Activated naive CD8-positive, alpha-beta T cell treated with anti-CD3 and anti-CD28 coated beads, Interleukin-2, amount 50 U/mL, for 16 hours (primary cell): ENCODE data around the gene NCOA5.
A peak's percentile ranks its signal among the peaks of the same experiment; 100 is the strongest.
"Not testable (repeated sequence)": the region's sequence is repeated elsewhere in the genome, so short reads cannot be mapped to it uniquely, and the experiment has no call there.

Experiments
- DNase-seq: peaks from one replicate; pipeline ENCODE4 v3.0.0-alpha.2; 2020; ENCODE audit warnings: low read depth, low spot score

NCOA5 gene

DNA sequence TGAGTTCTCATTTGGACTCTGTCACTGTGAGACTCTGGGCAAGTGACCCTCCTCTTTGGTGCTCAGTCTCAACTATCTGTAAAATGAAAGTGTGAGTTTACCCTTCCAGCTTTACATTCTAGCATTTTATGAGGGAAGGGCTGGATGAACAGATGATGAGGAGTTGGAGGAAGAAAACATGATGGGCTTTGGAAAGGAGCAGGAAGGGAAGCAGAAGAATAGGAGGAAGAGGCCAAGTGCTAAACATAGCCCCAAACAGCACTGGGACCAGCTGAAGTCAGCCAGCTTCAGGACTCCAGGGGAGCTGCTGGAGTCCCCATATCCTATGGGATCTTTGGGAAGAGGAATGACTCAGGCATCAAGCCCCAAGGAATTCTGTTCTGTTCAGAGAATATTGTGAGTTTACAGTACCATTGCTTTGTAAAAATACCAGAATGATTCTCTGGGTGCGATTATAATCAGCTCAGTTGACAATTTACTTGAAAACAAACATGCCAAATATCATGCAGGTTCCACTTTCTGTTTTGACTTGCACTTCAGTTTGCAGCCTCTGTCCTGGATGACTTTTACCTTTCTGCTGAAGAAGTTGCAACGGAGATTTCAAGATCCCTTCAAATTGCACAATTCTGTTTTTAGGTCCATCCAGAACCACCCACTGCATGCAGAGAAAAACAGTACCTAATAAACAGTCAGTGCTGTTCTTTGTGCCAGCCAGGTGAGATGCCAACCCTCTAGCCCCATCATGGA is 31.6 kb upstream of the NCOA5 start:
- no peak for DNase-seq

DNA sequence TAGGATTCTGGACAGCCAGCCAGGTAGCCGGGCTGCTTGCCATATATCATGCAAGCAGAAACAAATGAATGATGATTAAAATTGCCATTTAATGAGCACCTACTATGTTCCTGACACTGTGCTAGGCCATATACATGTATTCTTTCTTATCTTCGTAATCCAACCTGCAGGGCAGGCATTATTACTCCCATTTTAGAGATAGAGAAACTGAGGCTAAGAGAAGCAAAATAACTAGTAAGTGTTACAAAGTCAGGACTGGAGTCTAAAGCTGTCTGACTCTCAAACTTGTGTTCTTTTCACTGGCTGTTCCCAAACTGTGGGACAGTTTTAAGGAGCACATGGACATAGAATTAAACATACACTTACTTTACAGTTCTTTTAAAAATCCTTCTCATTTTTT is 30.4 kb upstream of the NCOA5 start:
- no peak for DNase-seq

DNA sequence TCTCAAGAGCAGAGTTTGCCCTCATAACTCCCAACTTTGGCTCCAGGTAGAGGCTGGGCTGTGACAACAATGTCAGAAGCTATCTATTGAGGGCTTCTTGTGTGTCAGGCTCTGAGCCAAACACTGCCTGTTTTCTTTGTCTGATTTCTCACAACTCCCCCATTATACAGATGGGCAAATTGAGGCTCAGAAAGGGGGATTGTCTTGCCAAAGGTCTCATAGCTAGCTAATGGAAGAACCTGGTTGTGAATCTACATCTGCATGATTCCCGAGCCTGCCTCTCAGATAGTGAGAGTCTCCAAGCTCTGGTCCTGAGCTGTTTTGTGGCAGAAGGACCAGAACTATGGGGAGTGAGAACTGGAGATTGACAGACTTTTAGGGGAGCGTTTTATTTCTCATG is 29.8 kb upstream of the NCOA5 start:
- DNase-seq = no peak

DNA sequence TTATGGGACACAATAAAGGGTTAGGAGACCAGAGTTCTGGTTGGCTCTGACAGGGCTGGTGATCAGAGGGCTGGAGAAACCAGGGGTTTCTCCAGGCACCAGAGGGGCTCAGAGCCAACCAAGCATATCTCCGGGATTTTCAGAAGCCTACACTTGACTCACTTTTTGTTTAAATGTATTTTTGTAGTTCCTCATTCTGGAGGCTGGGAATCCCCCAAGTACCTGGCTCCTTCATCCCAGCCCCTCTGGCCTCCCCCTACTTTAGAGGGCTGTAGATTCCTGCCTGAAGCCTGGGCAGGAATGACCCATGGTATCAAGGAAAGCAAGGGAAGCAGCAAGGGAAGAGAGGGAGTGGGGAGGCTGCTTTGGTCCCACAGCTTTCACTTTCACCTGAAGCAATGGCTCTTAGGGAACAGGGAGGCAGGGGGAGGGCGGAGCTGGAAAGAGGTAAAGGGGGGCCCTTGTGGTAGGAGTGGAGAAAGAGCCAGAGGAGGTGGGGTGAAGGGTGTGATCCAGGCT is 29.3 kb upstream of the NCOA5 start:
- DNase-seq = no peak

DNA sequence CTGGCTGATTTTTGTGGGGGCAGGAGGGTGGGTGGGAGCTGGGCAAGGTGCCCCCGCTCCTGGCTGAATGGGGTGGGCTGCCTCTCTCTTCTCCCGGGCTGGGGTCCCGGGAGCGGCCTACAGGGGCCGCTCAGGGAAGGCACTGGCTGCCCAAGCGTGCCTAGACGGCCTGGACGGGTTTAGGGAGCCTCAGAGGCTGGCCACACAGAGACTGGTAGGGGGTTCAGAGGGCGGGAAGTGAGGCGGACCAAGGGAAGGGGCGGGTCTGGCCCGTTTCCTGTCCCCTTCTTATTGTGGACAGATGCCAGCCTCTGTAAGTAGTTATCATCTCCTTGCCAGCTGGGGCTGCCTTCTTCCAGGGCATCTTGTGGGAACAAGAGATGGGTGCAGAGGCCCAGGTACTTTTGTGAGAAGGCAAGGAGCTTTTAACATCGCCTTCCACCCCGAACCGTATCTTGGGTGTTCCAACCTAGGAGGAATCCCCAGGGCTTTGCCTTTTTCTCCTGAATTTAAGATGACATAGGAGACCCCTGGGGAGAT is 28.8 kb upstream of the NCOA5 start:
- DNase-seq = no peak

DNA sequence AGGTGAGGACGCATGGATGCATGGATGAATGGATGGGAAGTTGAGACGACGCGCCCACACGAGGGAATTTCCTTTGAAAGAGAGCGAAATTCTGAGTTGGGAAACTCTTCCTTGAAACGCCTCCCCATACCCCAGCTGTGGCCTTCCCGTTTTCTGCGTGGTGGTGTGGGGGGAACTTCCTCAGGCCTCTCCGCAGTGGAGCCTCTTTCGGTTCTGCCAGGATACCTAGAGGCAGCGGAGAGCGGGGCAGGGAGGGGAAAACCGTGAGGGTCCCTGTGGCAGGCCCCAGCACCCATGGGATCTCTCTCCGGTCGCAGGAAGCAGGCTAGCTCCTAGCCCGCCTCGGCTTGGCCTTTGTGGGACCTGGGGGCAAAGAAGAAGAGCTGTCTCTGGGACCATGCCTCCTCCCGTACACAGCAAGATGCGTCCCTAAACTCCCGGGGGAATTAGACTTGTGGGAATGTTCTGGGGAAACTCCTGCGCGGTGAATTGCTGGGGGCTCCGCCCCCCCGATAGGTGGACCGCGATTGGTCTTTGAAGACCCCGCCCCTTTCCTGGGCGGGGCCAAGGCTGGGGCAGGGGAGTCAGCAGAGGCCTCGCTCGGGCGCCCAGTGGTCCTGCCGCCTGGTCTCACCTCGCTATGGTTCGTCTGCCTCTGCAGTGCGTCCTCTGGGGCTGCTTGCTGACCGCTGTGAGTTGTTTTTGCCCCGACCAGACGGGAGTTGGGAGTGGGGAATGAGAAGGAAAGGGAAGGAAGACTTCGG is 28.1 kb upstream of the NCOA5 start, which contains the start of gene CD40:
Gene CD40 (plus strand): TSS at position 611 of the 764 bp plus-strand sequence. CDS start 30 bp downstream, at position 641.
- peak; percentile 34 for DNase-seq

DNA sequence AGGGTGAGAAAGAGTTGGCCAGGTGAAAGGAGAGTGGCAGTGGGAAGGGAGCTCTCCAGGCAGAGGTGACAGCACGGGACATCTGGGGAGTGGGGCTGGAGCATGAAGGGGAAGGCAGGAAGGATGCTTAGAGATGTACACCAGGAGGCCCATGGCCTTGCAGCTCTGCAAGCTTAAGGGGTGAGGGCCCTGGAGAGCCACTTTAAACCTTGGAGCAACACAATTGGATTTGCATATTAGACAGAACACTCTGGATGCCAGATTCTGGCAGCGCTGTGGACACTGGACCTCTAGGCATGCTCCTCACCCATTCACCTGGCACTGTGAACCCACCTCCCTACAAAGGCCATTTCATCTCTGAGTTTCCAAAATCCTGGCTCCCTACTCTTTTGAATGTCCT is 24.7 kb upstream of the NCOA5 start:
- no peak for DNase-seq

DNA sequence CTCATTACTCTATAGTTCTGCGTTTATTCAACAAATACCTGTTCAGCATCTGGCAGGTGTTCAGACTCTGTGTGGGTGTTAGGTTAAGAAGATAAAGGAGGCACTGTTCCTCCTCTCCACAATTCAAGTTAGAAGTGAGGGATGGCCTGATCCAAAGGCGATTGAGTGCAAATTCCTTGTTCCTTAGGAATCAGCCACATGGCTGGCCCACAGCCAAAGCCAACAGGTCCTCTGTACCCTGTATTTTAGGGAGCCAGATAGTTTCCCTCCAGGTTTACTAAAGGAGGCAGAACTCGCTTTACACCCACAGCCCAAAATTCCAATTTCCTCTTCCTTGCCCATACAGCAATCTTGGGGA is 23.3 kb upstream of the NCOA5 start:
- DNase-seq = no peak

DNA sequence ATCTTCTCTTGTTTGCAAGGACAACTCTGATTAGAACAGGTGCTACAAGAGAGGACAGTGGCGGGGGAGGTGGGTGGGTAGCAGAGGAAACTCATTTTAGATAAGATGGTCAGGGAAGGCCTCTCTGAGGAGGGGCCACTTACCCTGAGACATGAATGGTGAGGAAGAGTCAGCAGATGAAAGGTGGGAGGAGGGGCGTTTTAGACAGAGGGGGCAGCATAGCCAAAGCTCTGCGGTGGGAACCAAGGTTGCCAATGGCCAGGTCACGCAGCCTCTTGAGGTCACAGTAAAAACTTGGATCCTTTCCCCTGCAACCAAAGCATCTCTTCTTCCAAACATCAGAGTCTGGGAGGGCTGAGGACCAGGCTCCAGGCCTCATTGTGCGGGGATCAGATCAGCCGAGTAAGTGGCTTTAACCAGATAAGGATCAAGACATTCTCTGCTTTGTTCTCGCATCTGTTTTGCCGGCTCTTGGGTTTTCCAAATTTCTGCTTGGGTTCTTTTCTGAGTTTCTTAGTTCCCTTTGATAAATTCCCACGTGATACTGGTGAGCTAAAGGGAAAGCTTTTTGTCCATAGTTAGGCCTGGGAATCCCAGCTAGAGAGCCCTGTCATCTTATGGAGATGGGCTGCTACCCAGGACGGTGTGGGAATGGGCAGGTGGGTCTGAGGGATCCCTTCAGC is 22.8 kb upstream of the NCOA5 start:
- no peak for DNase-seq

DNA sequence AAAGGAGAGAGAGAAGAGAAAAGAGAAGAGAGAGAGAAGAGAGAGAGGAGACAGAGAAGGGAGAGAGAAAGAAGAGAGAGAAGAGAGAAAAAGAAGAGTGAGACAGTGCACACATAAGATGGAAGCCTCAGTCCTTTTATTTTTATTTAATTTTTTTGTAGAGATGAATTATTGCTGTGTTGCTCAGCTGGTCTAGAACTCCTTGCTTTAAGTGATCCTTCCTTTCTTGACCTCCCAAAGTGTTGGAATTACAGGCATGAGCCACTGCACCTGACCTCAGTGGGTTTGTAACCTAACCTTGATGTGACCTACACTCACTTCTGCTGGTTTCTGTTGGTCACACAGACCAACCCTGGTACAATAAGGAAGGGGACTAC is 22.1 kb upstream of the NCOA5 start:
- no peak for DNase-seq

DNA sequence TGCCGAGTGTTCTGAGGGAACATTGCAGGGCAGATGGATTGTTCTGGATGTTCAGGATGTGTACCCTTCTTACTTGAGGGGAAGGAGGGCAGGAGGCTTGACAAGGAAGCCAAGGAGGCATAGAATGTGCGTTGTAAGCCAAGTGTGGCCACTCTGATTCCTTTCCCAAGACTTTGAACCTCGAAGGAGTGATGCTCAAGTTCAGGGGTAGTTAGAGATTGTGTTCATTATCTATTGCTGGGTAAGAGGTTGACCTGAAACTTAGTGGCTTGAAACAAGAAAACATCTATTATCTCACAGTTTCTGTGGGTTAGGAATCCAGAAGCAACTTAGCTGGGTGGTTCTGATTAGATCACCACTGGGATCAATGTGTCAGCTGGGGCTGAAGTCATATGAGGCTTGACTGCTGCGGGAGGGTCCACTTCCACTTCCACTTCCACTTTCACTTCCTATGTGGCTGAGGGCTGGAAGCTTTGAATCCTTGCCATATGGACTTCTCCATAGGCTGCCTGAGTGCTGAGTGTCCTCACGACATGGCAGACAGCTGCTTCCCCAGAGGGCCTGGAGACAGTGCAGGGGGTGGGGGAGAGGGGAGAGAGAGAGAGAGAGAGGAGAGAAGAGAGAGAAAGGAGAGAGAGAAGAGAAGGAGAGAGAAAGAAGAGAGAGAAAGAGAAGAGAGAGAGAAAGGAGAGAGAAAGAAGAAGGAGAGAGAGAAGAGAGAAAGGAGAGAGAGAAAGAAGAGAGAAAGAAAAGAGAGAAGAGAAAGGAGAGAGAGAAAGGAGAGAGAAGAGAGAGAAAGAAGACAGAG is 21.5 kb upstream of the NCOA5 start:
- DNase-seq = no peak

DNA sequence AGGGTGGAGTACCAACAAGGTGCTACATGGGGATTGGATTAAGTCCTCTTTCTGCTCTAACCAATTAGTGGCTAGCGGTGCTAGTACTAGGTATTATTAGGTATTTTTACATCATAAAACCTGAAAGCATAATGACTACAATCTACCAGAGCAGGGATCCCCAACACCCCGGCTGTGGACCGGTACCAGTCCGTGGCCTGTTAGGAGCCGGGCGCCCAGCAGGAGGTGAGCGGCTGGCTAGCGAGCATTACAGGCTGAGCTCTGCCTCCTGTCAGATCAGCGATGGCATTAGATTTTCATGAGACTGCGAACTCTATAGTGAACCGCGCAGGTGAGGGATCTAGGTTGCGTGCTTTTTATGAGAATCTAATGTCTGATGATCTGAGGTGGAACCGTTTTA is 19.2 kb upstream of the NCOA5 start:
- DNase-seq = no peak

DNA sequence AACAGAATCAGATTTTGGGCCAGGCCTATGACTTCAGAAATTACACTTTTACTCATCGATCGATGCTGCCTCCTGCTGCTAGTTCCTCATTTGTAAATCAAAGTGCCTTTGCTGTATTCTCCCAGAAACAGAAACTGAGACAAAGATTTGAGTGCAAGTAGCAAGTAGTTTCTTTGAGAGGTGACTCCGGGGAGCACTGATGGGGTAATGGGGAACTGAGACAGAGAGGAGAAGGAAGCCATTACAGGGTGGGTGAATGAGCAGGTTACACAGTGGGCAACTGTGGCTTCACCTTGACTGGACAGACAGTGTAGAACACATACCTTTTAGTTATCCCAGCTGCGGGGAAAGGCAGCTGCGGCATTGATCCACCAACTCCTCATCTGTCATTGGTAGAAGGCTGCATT is 18.7 kb upstream of the NCOA5 start:
- no peak for DNase-seq

DNA sequence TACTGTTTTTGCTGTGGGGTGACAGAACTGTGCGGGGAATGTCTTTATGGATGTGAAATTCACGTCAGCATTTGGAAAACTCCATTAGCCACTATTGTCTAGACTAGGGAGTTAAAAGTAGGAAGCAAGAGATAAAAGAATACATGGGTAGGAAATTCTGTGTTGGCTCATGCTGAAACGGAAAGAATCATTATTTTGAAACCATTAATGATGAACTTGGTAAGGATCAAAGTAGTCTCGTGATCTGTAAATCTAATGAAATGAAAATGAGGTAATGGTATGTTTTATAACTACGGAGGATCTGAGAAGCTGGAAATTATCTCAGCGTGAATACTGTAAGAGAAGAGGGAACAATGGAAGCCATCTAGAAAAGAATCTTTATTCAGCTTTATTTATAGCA is 17.3 kb upstream of the NCOA5 start:
- DNase-seq = no peak

DNA sequence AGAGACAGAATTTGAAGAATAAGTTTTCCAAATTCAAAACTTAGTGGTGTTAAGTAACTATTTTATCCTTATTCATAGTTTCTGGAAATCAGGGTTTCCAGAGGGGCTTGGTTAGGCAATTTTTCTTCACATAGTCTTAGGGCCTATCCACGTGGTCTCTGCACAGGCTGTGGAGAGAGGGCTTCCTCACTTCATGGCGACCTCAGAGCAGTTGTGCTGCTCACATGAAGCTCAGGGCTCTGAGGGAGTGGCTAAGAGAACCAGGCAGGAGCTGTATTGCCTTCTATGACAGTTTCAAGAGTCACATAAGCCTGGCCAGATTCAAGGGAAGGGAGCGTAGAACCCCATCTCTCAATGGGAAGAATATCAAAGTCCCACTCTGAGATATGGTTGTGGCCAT is 14.5 kb upstream of the NCOA5 start:
- no peak for DNase-seq

DNA sequence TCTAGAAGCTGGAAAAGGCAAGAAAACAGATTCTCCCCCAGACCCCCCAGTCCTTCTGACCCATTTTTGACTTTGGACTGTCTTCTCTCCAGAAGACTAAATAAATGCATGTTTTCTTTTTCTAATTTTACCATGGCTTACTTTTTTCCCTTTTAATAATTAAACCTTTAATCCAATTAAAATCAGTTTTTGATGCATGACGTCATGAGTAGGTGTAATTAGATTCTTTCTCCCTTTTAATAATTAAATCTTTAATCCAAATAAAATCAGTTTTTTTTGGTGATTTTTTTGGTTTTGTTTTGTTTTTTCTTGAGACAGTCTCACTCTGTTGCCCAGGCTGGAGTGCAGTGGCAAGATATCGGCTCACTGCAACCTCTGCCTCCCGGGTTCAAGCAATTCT is 13.2 kb upstream of the NCOA5 start:
- DNase-seq = no peak

DNA sequence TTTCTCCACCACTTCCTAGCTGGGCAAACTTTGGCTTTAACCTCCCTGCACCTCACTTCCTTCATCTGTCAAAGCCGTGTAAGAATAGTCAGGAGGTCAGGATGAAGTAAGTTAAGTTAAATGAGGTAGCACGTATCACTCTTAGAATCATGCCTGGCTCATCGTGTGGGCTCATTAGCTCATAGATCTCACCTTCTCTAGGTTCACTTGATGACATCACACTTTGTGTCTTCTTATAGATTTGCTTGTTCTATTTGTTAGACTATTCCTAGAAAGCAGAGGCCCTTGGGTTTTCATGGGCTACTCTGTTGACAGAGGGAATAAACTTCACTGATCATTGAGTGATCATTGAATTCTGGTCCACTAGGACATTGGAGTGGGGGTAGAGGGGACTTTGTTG is 12.2 kb upstream of the NCOA5 start:
- no peak for DNase-seq

DNA sequence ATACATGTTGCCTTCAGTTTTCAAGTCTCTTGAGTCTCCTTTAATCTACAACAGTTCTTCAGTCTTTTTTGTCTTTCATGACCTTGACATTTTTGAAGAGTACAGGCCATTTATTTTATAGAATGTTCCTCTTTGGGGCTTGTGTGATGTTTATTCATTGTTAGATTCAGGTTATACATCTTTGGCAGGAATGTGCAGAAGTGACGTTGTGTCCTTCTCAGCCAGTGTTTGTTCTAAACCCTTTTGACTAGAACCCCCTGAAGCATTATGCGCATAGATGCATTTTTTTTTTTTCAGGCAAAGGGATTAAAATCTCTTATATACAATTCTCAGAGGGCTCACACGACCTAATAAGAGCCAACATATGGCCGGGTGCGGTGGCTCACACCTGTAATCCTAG is 11.2 kb upstream of the NCOA5 start:
- no peak for DNase-seq

DNA sequence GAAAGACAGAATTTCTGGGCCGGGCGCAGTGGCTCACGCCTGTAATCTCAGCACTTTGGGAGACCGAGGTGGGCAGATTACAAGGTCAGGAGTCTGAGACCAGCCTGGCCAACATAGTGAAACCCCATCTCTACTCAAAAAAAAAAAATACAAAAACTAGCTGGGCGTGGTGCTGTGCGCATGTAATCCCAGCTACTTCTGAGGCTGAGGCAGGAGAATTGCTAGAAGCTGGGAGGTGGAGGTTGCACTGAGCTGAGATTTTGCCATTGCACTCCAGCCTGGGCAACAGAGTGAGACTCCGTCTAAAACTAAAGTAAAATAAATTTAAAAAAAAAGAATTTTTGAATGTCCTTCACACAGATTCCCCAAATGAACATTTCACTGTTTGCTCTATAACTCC is 10.7 kb upstream of the NCOA5 start:
- DNase-seq = not testable (repeated sequence)

DNA sequence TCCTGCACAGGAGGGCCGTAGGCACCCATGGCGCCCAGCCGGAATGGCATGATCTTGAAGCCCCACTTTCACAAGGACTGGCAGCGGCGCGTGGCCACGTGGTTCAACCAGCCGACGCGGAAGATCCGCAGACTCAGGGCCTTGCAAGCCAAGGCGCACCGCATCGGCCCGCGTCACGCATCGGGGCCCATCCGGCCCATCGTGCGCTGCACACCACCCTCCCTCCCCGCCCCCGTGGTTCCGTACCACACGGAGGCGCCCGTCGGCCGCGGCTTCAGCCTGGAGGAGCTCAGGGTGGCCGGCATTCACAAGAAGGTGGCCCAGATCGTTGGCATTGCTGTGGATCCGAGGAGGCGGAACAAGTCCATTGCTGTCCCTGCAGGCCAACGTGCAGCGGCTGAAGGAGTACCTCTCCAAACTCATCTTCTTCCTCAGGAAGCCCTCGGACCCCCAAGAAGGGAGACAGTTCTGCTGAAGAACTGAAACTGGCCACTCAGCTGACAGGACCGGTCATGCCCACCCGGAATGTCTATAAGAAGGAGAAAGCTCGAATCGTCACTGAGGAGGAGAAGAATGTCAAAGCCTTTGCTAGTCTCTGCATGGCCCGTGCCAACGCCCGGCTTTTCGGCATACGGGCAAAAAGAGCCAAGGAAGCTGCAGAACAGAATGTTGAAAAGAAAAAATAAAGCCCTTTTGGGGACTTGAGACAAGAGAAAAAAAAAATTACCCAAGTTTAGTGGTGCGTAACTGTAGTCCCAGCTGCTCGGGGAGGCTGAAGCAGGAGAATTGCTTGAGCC is 9.9 kb upstream of the NCOA5 start:
- DNase-seq = no peak

DNA sequence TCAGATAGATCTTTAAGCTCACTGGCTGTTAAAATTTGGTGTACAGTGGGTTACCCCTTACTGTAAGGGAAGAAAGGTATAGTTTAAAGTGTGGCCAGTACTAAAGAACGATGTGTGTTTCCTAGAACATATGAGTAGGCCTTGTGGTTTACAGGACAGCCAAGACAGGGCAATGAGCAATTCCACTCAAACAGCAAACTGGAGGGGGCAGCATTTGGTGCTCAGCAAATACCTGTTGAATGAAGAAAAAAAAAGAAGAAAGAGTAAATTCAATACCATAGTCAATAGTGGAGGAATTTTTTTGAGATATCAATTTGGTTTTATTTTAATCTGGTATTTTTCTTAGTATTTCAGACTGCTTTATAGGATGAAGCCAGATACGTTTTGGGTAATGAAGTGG is 3.8 kb upstream of the NCOA5 start:
- DNase-seq = no peak
